Tibial artery (tissue), 4 donors: ENCODE results near the gene DNTTIP2.
"Not testable (repeated sequence)": the region's sequence is repeated elsewhere in the genome, so short reads cannot be mapped to it uniquely, and the experiment has no call there.

Experiments used
- DNase-seq, 2 donors: peaks; one replicate each; pipeline ENCODE4 v3.0.0-alpha.2; 2019
- H3K27ac ChIP-seq, 2 donors: fragments of 200-600 bp; sonication (generic) in 1 of 2; 1 replicate in 1 of 2; 2 replicates in 1 of 2; pipeline ENCODE4 v1.5.1; 2018 to 2019; ENCODE audit warnings: mild to moderate bottlenecking in 1 of 2
- H3K27me3 ChIP-seq, 2 donors: fragments of 200-600 bp; sonication (generic) in 1 of 2; one replicate each; pipeline versions ENCODE4 v1.5.1 to v1.6.0; 2016 to 2019
- H3K36me3 ChIP-seq, 3 donors: fragments of 200-600 bp; sonication (generic) in 2 of 3; one replicate each; pipeline ENCODE4 v1.5.1; 2016 to 2019; ENCODE audit warnings: mild to moderate bottlenecking in 2 of 3
- H3K4me1 ChIP-seq, 4 donors: fragments of 200-600 bp; sonication (generic) in 2 of 4; 1 replicate in 3 of 4; 2 replicates in 1 of 4; pipeline ENCODE4 v1.5.1; 2016 to 2019
- H3K4me3 ChIP-seq, 2 donors: fragments of 200-600 bp; sonication (generic) in 1 of 2; 1 replicate in 1 of 2; 2 replicates in 1 of 2; pipeline ENCODE4 v1.5.1; 2018 to 2019; ENCODE audit warnings: mild to moderate bottlenecking in 2 of 2
- H3K9me3 ChIP-seq, 3 donors: fragments of 200-600 bp; sonication (generic) in 1 of 3; one replicate each; pipeline ENCODE4 v1.5.1; 2016 to 2019
- intact Hi-C: fragments of 100-400 bp; cut with DNase I; formaldehyde crosslinking; loops from one replicate; pipeline ENCODE4 v1.15.0; 2023; ENCODE audit warnings: low total_unique reads
- TF ChIP-seq, protein P1 (sequence below), 2 experiments: fragments of 200-600 bp in 1 of 2; fragments of 450-650 bp in 1 of 2; IDR thresholded peaks; one replicate each; pipeline ENCODE4 v1.5.1; 2017 to 2019; ENCODE audit warnings: antibody characterized with exemption in 2 of 2, mild to moderate bottlenecking in 1 of 2, moderate library complexity in 1 of 2

The DNTTIP2 gene

DNA sequence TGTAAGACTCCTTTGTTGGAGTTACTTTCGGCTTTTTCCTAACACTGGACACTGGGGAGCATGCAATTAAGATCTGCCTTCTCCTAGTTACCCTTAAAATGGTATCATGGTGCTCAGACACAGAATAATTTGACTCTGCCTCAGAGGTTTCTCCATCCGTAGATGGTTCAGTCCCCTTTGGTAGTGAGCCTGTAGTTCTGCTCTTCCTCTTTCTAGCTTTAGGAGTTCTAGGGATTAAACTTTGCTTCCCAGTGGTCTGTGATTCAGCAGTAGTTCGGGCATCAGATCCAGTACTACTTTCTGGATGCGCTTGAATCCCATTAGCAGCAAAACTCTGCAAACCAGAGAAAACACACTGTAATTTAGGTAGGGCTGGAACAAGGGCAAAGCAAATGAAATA is 1.5 kb downstream of the DNTTIP2 start:
- DNase-seq = no peak
- Histone ChIP-seq H3K36me3 (peaks cover 22 to 48% (median 31%) of the 10 kb centered on the region in 3 donors), H3K27me3 (no peaks in the 10 kb centered on the region), H3K4me3 (no peak overlapping the region), H3K9me3 (no peaks in the 10 kb centered on the region), H3K27ac (no peak overlapping the region), H3K4me1 (peaks cover 0 to 37% (median 25%) of the 10 kb centered on the region in 4 donors)
- TF ChIP-seq, protein P1, sequence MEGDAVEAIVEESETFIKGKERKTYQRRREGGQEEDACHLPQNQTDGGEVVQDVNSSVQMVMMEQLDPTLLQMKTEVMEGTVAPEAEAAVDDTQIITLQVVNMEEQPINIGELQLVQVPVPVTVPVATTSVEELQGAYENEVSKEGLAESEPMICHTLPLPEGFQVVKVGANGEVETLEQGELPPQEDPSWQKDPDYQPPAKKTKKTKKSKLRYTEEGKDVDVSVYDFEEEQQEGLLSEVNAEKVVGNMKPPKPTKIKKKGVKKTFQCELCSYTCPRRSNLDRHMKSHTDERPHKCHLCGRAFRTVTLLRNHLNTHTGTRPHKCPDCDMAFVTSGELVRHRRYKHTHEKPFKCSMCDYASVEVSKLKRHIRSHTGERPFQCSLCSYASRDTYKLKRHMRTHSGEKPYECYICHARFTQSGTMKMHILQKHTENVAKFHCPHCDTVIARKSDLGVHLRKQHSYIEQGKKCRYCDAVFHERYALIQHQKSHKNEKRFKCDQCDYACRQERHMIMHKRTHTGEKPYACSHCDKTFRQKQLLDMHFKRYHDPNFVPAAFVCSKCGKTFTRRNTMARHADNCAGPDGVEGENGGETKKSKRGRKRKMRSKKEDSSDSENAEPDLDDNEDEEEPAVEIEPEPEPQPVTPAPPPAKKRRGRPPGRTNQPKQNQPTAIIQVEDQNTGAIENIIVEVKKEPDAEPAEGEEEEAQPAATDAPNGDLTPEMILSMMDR (IDR thresholded peaks at IDR 0.05) = no peak
- intact Hi-C loops = no loop called here

DNA sequence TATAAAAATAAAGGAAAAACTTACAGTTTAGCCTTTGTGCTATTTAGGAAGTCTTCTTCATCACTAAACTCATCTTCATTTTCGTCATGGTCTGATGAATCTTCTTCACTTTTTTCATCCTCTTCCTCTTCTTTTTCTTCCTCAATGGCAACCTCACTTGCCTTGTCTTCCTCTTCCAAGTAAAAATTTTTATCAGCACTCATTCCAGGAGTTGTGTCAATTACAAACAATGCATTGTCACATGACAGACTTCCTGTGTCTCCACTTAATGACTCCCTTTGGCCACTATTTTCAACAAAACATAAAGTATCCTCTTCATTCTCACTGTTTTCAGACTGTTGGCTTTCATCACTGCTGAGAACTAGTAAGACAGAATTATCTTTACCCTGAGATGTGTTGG is 2.8 kb downstream of the DNTTIP2 start:
- TF ChIP-seq, protein P1 (IDR thresholded peaks at IDR 0.05) = no peak
- DNase-seq = no peak
- Histone ChIP-seq H3K4me1 (peaks cover 0 to 37% (median 25%) of the 10 kb centered on the region in 4 donors), H3K36me3 (peaks cover 35 to 61% (median 43%) of the 10 kb centered on the region in 3 donors), H3K9me3 (no peaks in the 10 kb centered on the region), H3K4me3 (no peak overlapping the region), H3K27ac (no peak overlapping the region), H3K27me3 (no peaks in the 10 kb centered on the region)
- intact Hi-C loops = no loop called here

DNA sequence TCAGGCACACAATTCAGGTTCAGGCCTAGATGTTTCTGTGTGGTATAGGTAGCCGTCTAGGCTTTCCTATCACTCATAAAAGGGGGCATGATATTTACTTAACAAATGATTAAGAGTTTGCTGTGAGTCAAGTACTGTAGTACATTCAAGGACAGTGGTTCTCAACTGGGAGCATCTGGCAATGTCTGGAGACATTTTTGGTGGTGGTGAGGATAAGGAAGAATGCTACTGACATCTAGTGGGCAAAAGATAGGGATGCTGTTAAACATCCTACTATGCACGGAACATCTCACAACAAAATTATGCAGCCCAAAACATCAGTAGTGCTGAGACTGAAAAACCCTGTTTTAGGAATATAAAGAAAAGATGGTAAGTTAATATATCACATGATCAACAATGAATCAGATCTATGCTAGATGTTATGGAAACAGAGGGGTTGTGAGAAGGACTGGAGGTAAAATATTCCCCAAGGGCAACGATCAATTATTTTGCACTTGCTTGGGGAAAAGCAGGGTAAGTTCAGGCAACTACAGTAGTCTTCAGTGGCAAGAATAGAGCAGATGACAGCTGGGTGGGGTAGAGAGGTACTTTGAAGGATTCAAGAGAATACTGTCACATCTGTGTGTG is 4.9 kb downstream of the DNTTIP2 start:
- intact Hi-C loops = no loop called here

DNA sequence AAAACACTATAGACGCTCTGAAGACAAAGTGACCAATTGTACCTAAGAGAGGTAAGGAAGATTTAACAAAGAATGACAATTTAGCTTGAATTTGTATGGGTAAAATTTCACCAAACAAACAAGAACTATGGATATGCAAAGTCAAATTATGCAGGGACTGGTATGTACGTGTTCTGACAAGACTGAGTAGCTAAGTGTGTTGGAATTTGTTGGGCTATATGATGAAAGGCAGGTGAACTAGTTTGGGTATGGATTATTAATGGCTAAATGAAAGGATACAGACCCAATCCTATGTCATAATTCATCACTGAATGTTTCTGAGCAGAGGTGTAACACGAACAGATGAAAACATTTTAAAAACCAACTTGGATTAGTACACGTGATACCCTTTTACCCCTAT is 7.6 kb downstream of the DNTTIP2 start:
- Histone ChIP-seq H3K27me3 (no peaks in the 10 kb centered on the region), H3K4me3 (no peak overlapping the region), H3K27ac (no peak overlapping the region), H3K4me1 (peaks cover 0 to 5% (median 2%) of the 10 kb centered on the region in 4 donors), H3K9me3 (no peaks in the 10 kb centered on the region), H3K36me3 (peaks cover 61 to 91% (median 65%) of the 10 kb centered on the region in 3 donors)
- intact Hi-C loops = no loop called here
- TF ChIP-seq, protein P1 (IDR thresholded peaks at IDR 0.05) = no peak
- no peak for DNase-seq

More for the DNA sequence above, 4.9 kb downstream of the DNTTIP2 start:
- H3K9me3 ChIP-seq = no peaks in the 10 kb centered on the region
- peaks cover 56 to 82% (median 64%) of the 10 kb centered on the region in 3 donors for H3K36me3 ChIP-seq
- peaks cover 0 to 26% (median 22%) of the 10 kb centered on the region in 4 donors for H3K4me1 ChIP-seq
- no peak overlapping the region for H3K4me3 ChIP-seq
- TF ChIP-seq, protein P1 (IDR thresholded peaks at IDR 0.05) = peak; percentile 39 to 42
- H3K27me3 ChIP-seq = no peaks in the 10 kb centered on the region
- no peak overlapping the region for H3K27ac ChIP-seq
- no peak for DNase-seq

DNA sequence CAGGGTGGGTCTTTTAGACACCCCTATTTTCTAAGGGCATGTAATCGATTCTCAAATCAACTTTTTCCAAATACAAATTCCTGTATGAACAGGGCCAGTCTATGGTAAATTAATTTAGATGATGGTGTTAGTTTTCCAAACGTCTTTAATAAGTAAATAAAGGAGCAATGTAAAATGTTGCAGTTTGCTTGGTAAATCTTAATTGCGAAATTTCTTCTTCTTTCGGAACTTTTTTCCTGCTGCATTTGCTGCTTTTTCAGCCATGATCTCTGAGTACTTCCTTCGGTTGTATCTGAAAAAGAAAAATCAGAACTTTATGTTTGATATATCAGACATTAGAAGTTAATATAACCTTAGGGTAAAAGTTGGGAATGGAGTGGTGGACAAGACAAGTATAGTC is 9.4 kb downstream of the DNTTIP2 start:
- no peaks in the 10 kb centered on the region for H3K4me1 ChIP-seq
- H3K4me3 ChIP-seq = no peak overlapping the region
- no peaks in the 10 kb centered on the region for H3K9me3 ChIP-seq
- no peak overlapping the region for H3K27ac ChIP-seq
- DNase-seq = no peak
- TF ChIP-seq, protein P1 (IDR thresholded peaks at IDR 0.05) = no peak
- H3K27me3 ChIP-seq = no peaks in the 10 kb centered on the region
- H3K36me3 ChIP-seq = peaks cover 54 to 76% (median 58%) of the 10 kb centered on the region in 3 donors
- intact Hi-C loops = no loop called here

DNA sequence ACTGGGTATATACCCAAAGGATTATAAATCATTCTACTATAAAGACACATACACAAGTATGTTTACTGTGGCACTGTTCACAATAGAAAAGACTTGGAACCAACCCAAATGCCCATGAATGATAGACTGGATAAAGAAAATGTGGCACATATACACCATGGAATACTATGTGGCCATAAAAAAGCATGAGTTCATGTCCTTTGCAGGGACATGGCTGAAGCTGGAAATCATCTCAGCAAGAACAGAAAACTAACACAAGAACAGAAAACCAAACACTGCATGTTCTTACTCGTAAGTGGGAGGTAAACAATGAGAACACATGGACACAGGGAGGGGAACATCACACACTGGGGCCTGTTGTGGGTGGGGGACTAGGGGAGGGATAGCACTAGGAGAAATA is 10.5 kb downstream of the DNTTIP2 start:
- intact Hi-C loops, H3K4me3 ChIP-seq, H3K27me3 ChIP-seq, H3K27ac ChIP-seq, DNase-seq, H3K4me1 ChIP-seq, H3K9me3 ChIP-seq: not testable (repeated sequence)
- peaks cover 45 to 65% (median 53%) of the 10 kb centered on the region in 3 donors for H3K36me3 ChIP-seq
